GM12878 (cell line): Measurements from ENCODE around the gene ZNF304. TPM values are rescaled to one million over a fixed set of nuclear protein-coding genes. Genes with fewer than 3 reads are reported as not detected.
A peak's percentile ranks its signal among the peaks of the same experiment; 100 is the strongest.

ENCODE experiments used
- ATF3 ChIP-seq: IDR thresholded peaks from 2 replicates; pipeline ENCODE4 v1.6.1; 2011; ENCODE audit warnings: low read depth, mild to moderate bottlenecking, low read length, moderate library complexity, borderline replicate concordance; ENCODE audit errors: extremely low read depth
- BCL11A ChIP-seq: IDR thresholded peaks from 2 replicates; pipeline ENCODE4 v1.6.1; 2011; ENCODE audit warnings: low read depth, low read length
- CREB1 ChIP-seq: IDR thresholded peaks from 2 replicates; pipeline ENCODE4 v1.6.1; 2012; ENCODE audit warnings: low read depth, mild to moderate bottlenecking, inconsistent platforms
- DPF2 ChIP-seq: fragments of 450-650 bp; IDR thresholded peaks from 2 replicates; pipeline ENCODE4 v1.6.1; 2017; ENCODE audit warnings: mild to moderate bottlenecking
- E2F4 ChIP-seq: IDR thresholded peaks from 2 replicates; pipeline ENCODE4 v1.6.1; 2012; ENCODE audit warnings: low read depth, low read length, improper control_type of control experiment
- E4F1 ChIP-seq: fragments of 450-650 bp; IDR thresholded peaks from 2 replicates; pipeline ENCODE4 v1.6.1; 2018; ENCODE audit warnings: borderline replicate concordance, mild to moderate bottlenecking; ENCODE audit not compliant: partially characterized antibody
- FOS ChIP-seq: IDR thresholded peaks from 3 replicates; pipeline ENCODE4 v1.6.1; 2011; ENCODE audit warnings: borderline replicate concordance; ENCODE audit not compliant: insufficient read length; ENCODE audit errors: extremely low read depth
- FOXK2 ChIP-seq: fragments of 450-650 bp; IDR thresholded peaks from 2 replicates; pipeline ENCODE4 v1.6.1; 2017; ENCODE audit warnings: mild to moderate bottlenecking, moderate library complexity
- HDGF ChIP-seq: fragments of 450-650 bp; IDR thresholded peaks from 2 replicates; pipeline ENCODE4 v1.6.1; 2016; ENCODE audit warnings: antibody characterized with exemption
- MTA3 ChIP-seq: IDR thresholded peaks from 2 replicates; pipeline ENCODE4 v1.6.1; 2012; ENCODE audit warnings: low read length, inconsistent platforms, borderline replicate concordance
- NFYA ChIP-seq: IDR thresholded peaks from 2 replicates; pipeline ENCODE4 v1.6.1; 2011; ENCODE audit warnings: low read depth, mild to moderate bottlenecking, low read length, improper control_type of control experiment, borderline replicate concordance
- NR2C1 ChIP-seq: fragments of 450-650 bp; IDR thresholded peaks from 2 replicates; pipeline ENCODE4 v1.6.1; 2017; ENCODE audit warnings: antibody characterized with exemption, mild to moderate bottlenecking, moderate library complexity
- NR2C2 ChIP-seq: IDR thresholded peaks from 2 replicates; pipeline ENCODE4 v1.6.1; 2011; ENCODE audit warnings: borderline replicate concordance, low read depth; ENCODE audit not compliant: control insufficient read depth, insufficient read length
- RAD21 ChIP-seq: IDR thresholded peaks from 2 replicates; pipeline ENCODE4 v1.6.1; 2011; ENCODE audit warnings: mild to moderate bottlenecking, low read depth, low read length, moderate library complexity; ENCODE audit not compliant: insufficient read depth
- RFX5 ChIP-seq: IDR thresholded peaks from 2 replicates; pipeline ENCODE4 v1.6.1; 2011; ENCODE audit warnings: low read depth, low read length, improper control_type of control experiment
- SKIL ChIP-seq: fragments of 450-650 bp; IDR thresholded peaks from 2 replicates; pipeline ENCODE4 v1.6.1; 2017; ENCODE audit warnings: mild to moderate bottlenecking, low read depth, inconsistent platforms; ENCODE audit not compliant: poor library complexity, severe bottlenecking
- SP1 ChIP-seq: IDR thresholded peaks from one replicate; pipeline ENCODE4 v1.6.1; 2011; ENCODE audit warnings: low read depth, low read length
- STAT1 ChIP-seq: fragments of 450-650 bp; conservative IDR thresholded peaks from 2 replicates; pipeline ENCODE4 v1.6.1; 2014; ENCODE audit warnings: antibody characterized with exemption, mild to moderate bottlenecking
- SUPT20H ChIP-seq: IDR thresholded peaks from 2 replicates; pipeline ENCODE4 v1.6.1; 2011; ENCODE audit warnings: low read depth, mild to moderate bottlenecking, low read length, moderate library complexity, borderline replicate concordance; ENCODE audit not compliant: control insufficient read depth
- TCF7 ChIP-seq: IDR thresholded peaks from 2 replicates; pipeline ENCODE4 v1.6.1; 2014; ENCODE audit warnings: antibody characterized with exemption, borderline replicate concordance
- USF2 ChIP-seq: IDR thresholded peaks from 2 replicates; pipeline ENCODE4 v1.6.1; 2011; ENCODE audit warnings: low read depth, low read length, improper control_type of control experiment, borderline replicate concordance
- polyA plus RNA-seq, 11 experiments: library from polyadenylated mRNA; depleted of rRNA in 4 of 11; unstranded in 6 of 11; stranded (reverse) in 5 of 11; fragments of >200 nt; fragmentation: Nextera tagmentation in 4 of 11; fragmentation: Illumina TruSeq in 1 of 11; extraction: Ambion mirVana in 4 of 11; extraction: Trizol in 1 of 11; gene quantifications; 1 replicate in 1 of 11; 2 replicates in 10 of 11; pipeline versions ENCODE4 v1.2.1 to v1.2.3, GENCODE V29; 2011 to 2016; ENCODE audit warnings: inconsistent platforms in 2 of 11, missing spikeins in 2 of 11, low read depth in 1 of 11
- total RNA-seq, 4 experiments: library from RNA; depleted of rRNA in 3 of 4; stranded (reverse); fragments of >200 nt in 3 of 4; fragmentation: Illumina TruSeq in 1 of 4; extraction: Trizol in 1 of 4; gene quantifications; 2 replicates each; pipeline versions ENCODE4 v1.2.1 to v1.2.3, GENCODE V29; 2013 to 2021

The ZNF304 gene
- total and polyA plus RNA-seq, 10 of the 15 experiments (the other 5 are each of a cell fraction or from before 2014, with no cell fraction given) = 1.1 to 11.6 (median 6.9) TPM

- TF ChIP-seq E4F1 = no peak
- no peak for TF ChIP-seq NR2C2
- peak; percentile 80 for TF ChIP-seq SP1
- TF ChIP-seq ATF3 = peak; percentile 61; the same call in 1 of the 2 replicates
- TF ChIP-seq MTA3 = no peak
- no peak for TF ChIP-seq BCL11A
- TF ChIP-seq DPF2 = no peak
- TF ChIP-seq NFYA = no peak
- no peak for TF ChIP-seq FOXK2
- 0 out of 2 replicates have a peak, but pooled peaks have one; percentile 3 for TF ChIP-seq NR2C1
- TF ChIP-seq STAT1 = no peak
- no peak for TF ChIP-seq USF2
- TF ChIP-seq FOS = no peak
- no peak for TF ChIP-seq SKIL
- no peak for TF ChIP-seq TCF7
- no peak; the same call in 1 of the 2 replicates for TF ChIP-seq HDGF
- peak; percentile 98 for TF ChIP-seq CREB1
- TF ChIP-seq RFX5 = peak; percentile 64; the same call in 1 of the 2 replicates
- TF ChIP-seq RAD21 = no peak
- no peak for TF ChIP-seq SUPT20H
- no peak for TF ChIP-seq E2F4
These were observed at the start of gene ZNF304 (continued) for GRCh38 chr19:57350877-57351805.
